ENCODE data around the gene SPTBN5. TPM values are rescaled to one million over a fixed set of nuclear protein-coding genes. Genes with fewer than 3 reads are reported as not detected.

Gene SPTBN5
- total RNA-seq, 4 donors from 2014 or later: 1.3 to 3.3 (median 2.0) TPM

DNA sequence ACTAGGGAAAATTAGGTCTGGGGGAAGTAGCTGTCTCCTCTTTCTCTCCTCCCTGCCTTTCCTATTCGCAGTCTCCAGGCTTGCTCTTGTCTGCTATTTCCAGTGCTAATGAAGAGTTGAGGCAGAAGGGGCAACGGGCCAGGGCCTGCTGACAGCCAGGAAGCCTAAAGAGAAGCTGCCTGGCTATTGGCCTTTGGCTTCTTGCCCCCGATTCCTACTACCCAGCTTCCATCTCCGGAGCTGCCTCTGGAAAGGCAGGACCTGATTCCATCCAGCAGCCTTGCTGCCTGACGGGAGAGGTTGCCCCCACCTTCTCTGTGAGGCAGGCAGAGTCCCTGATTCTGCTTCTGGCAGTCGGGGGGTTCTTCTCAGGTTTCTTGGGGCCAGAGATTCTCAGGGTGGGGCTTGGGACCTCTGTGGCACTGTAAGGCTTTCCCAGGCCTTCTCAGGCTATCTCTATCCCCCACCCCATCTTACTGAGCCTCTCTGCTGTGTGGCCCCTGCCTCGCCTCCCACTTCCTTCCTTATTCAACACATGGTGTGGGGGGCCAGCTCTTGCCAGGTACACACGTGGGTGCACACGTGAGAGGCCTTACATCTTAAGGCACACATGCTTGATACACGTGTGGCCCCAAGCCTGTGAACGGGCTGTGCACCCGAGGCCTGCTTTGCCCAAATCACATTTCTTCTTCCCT lies 84.2 kb downstream of the SPTBN5 start:
- DNase-seq (ENCODE audit: low spot score in 2 of 2): no peak
- H3K4me3 ChIP-seq (ENCODE audit: low read depth, poor library complexity, severe bottlenecking): no peak overlapping the region
- 52 to 56% methylated on average over 12 of the region's 12 CpGs for WGBS, 2 donors
- TF ChIP-seq POLR2A (IDR thresholded peaks at IDR 0.05): no peak
- TF ChIP-seq CTCF (IDR thresholded peaks at IDR 0.05): no peak
- intact Hi-C loops (cut with DNase I; ENCODE audit: low total_unique reads): loop anchor here (5.0 kb wide), 2 partner anchors 37 to 1117 kb away; partner anchors contain the start of gene MAPKBP1

DNA sequence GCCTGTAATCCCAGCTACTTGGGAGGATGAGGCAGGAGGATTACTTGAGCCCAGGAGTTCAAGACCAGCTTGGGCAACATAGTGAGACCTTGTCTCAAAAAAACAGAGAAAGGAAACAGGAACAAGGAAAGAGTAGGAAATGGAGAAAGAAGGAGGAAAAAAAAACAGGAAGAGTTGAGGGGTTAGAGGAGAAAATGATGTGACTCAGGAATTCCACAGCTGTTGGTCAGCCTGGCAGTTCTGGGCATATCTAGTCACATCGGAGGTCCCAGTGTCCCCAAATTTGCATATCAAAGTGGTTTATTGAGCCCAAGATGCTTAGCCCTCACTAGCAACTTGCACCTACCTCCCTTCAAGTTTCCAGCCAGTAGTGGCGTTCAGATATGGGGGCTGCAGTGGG lies 84.7 kb downstream of the SPTBN5 start:
- DNase-seq (ENCODE audit: low spot score in 2 of 2): no peak
- WGBS, 2 donors: 71 to 78% methylated on average over 2 of the region's 2 CpGs
- no peak overlapping the region for H3K4me3 ChIP-seq (ENCODE audit: low read depth, poor library complexity, severe bottlenecking)
- TF ChIP-seq CTCF (IDR thresholded peaks at IDR 0.05): no peak
- intact Hi-C loops (cut with DNase I; ENCODE audit: low total_unique reads): loop anchor here (5.0 kb wide), 1 partner anchor 1117 kb away; no protein-coding TSS in a partner anchor

- H3K4me3 ChIP-seq (ENCODE audit: low read depth, poor library complexity, severe bottlenecking): no peak overlapping the region
- TF ChIP-seq POLR2A (IDR thresholded peaks at IDR 0.05) (no peak), CTCF (IDR thresholded peaks at IDR 0.05) (no peak)
- no peak for DNase-seq (ENCODE audit: low spot score in 2 of 2)
- intact Hi-C loops (cut with DNase I; ENCODE audit: low total_unique reads): loop anchor here (5.0 kb wide), 1 partner anchor 1114 kb away; no protein-coding TSS in a partner anchor
- 49 to 53% methylated on average over 8 to 10 of the region's 10 CpGs for WGBS, 2 donors
These were observed 87.3 kb downstream of the SPTBN5 start for GRCh38 chr15:41806291-41807181.

DNA sequence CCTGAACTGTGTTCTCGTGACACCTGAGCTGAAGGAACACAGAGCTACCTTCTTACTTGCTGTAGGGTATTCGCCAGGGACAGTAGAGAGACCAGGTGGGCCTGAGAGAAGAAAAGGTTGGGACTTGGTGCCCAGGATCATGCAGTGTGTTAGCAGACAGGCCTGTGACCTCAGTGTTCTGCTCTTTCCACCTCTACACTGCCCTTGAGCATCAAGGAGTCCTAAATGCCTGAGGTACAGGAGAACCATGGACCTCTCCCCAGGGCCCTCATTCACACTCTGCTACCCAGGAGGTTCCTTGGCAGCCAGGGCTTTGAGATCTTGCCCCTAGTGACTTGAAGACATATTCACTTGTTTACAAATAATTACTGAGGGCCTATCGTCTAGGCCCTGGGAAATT lies 88.1 kb downstream of the SPTBN5 start:
- intact Hi-C loops (cut with DNase I; ENCODE audit: low total_unique reads): loop anchor here (5.0 kb wide), 1 partner anchor 1113 kb away; no protein-coding TSS in a partner anchor
- WGBS, 2 donors: 62 to 63% methylated on average over 3 of the region's 3 CpGs
- TF ChIP-seq CTCF (IDR thresholded peaks at IDR 0.05) (no peak), POLR2A (IDR thresholded peaks at IDR 0.05) (no peak)
- no peak for DNase-seq (ENCODE audit: low spot score in 2 of 2)
- no peak overlapping the region for H3K4me3 ChIP-seq (ENCODE audit: low read depth, poor library complexity, severe bottlenecking)

- TF ChIP-seq POLR2A (IDR thresholded peaks at IDR 0.05) (no peak), CTCF (IDR thresholded peaks at IDR 0.05) (no peak)
- DNase-seq (ENCODE audit: low spot score in 2 of 2): no peak
- WGBS, 2 donors: 36 to 53% methylated on average over 8 of the region's 8 CpGs
- H3K4me3 ChIP-seq (ENCODE audit: low read depth, poor library complexity, severe bottlenecking): no peak overlapping the region
- intact Hi-C loops (cut with DNase I; ENCODE audit: low total_unique reads): loop anchor here (5.0 kb wide), 1 partner anchor 1113 kb away; no protein-coding TSS in a partner anchor
These were observed 88.8 kb downstream of the SPTBN5 start for GRCh38 chr15:41804916-41805666.
